Activated CD8-positive, alpha-beta memory T cell treated with anti-CD3 and anti-CD28 coated beads, Interleukin-2, amount 50 U/mL, for 4 hours (primary cell): ENCODE results near the gene PSMD4.
A peak's percentile ranks its signal among the peaks of the same experiment; 100 is the strongest.
"Not testable (repeated sequence)": the region's sequence is repeated elsewhere in the genome, so short reads cannot be mapped to it uniquely, and the experiment has no call there.

Experiments
- DNase-seq: peaks from one replicate; pipeline ENCODE4 v3.0.0-alpha.2; 2020

The PSMD4 gene

DNA sequence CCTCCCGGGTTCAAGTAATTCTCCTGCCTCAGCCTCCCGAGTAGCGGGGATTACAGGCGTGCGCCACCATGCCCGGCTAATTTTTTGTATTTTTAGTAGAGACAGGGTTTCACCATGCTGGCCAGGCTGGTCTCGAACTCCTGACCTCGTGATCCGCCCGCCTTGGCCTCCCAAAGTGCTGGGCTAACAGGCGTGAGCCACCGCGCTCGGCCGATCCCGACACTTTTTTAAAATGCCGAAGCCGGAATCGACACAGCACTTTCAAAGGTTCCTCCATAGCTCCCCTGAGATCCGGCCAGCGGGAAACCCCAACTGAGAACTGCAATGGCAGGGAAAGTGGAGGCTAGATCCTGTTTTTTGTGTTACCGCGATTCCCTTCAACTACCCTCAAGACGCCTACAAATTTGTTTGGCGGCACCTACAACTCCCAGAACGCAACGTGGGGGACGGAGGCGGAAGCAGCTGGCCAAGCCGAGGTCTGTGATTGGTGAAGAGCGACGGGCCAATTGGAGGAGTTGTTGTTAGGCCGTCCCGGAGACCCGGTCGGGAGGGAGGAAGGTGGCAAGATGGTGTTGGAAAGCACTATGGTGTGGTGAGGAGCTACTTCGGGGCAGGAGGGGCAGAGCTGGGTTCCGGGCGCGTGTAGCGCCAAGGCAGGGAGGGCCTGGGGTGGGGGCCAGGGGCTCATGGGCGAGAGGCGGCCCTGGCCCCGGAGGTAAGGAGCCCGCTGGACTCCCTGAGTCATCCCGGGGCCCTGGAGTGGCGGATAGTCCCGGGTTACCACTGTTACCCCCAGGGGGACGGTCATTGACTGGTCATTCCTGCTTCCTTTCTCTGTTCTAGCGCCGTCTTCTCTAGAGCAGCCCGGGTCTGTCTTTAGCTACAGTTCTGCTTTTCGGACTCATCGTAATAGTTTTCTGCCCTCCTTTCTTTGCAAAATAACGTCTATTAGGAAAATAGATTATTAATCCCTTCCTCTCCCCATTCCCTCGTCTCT is at the start of gene PSMD4:
PSMD4 (plus strand) TSS at position 518 of the 997 bp plus-strand sequence; CDS start at position 567, 49 bp downstream.
- DNase-seq, result peak; percentile 92

GRCh38 chr1:151205381-151205965 is 49.1 kb upstream of the PSMD4 start:
- DNase-seq, result not testable (repeated sequence)

DNA sequence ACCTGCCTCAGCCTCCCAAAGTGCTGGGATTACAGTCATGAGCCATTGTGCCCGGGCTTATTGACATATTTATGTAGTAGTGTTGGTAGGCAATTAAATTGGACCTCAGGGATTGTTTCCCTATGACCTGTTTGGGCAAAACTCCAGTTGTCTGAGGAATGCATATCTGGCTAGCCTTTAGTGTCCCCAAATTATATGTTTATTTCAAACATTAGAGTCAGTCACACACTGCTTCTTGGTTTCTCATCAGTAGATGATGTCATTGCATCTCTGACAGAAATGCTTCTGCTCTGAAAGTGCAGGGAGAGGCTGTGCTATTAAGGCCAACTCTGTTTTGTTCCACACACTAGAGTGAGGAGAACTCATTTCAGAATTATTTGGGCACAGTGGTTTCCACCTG is 43.7 kb upstream of the PSMD4 start:
- DNase-seq, result no peak

- no peak for DNase-seq
These were observed 42.4 kb upstream of the PSMD4 start for GRCh38 chr1:151211972-151212705.

GRCh38 chr1:151213560-151213959 is 41.0 kb upstream of the PSMD4 start:
- no peak for DNase-seq

DNA sequence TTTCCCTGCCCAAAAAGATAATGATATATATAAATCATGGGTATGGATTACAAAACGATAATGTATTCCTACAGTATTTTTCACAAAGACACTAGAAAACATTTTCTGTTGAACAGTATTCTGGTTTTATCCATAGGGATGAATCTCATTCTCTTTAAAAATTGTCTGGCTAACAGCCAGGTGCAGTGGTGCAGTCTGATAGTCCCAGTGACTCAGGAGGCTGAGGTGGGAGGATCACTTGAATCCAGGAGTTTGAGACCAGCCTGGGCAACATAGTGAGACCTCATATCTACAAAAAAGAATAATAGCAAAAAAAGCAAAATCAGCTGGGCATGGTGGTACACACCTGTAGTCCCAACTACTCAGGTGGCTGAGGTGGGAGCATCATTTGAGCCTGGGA is 32.9 kb upstream of the PSMD4 start:
- no peak for DNase-seq

- DNase-seq, result no peak
These were observed 32.4 kb upstream of the PSMD4 start for GRCh38 chr1:151222130-151222529.

DNA sequence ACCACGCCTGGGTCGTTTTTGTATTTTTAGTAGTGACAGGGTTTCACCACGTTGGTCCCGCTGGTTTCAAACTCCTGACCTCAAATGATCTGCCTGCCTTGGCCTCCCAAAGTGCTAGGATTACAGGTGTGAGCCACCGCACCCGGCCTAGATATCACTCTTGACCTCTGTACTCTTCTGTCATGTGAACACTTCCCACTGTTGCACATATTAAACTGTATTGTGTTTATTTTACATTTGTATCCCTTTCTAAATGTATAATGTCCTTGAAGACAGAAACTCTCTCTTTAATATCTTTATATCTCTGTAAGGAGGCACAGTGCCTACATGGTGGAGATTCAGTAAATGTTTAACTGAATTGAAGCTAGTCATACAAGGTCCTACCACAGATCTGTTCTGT is 19.3 kb upstream of the PSMD4 start:
- no peak for DNase-seq

GRCh38 chr1:151237678-151238466 is 16.7 kb upstream of the PSMD4 start:
- no peak for DNase-seq

DNA sequence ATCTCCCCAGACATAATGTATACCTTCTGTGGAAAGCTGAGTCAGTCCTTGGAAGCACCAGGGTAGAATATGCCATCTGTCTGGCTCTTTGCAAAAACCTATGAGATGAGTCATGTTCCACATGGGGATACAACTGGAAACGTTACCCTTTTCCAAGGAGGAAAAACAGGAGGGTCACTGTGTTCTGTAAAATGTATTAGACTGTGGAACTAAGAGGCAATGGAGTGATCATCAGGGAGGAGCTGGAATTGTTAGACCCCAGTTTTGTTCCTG is 16.1 kb upstream of the PSMD4 start:
- no peak for DNase-seq

DNA sequence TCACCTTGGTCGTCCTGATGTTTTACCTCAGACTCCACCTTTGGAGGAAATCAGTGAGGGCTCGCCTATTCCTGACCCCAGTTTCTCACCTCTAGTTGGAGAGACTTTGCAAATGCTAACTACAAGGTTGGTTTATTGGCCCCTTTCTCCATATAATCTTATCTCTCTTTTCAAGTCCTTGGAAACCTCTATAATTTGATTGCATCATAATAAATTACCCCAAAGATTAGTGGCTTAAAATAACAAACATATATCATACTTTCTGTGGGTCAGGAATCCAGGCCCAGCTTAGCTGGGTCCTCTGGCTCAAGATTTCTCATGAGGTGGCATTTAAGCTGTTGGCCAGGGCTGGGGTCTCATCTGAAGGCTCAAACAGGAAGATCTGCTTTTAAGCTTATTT is 12.1 kb upstream of the PSMD4 start:
- no peak for DNase-seq

DNA sequence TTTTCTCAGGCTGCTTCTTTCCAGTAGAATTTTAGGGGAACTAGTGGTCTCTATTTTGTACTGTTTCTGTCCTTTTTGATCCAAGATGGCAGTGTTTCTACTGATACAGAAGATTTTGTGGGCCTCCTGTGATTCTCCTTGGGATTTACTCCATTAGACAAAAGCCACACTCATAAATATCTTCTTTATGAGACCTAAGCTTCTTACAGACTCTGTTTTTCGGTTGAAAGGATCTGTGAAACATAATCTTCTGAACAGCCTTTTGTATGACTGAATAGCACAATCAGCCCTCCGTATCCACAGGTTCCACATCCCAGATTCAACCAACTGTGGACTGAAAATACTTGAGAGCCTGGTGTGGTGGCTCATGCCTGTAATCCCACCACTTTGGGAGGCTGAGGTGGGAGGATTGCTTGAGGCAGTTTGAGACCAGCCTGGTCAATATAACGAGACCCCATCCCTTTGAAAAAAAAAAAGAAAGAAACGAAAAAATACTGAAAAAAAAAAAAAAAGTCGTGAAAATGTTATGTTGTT is 10.8 kb upstream of the PSMD4 start:
- no peak for DNase-seq

DNA sequence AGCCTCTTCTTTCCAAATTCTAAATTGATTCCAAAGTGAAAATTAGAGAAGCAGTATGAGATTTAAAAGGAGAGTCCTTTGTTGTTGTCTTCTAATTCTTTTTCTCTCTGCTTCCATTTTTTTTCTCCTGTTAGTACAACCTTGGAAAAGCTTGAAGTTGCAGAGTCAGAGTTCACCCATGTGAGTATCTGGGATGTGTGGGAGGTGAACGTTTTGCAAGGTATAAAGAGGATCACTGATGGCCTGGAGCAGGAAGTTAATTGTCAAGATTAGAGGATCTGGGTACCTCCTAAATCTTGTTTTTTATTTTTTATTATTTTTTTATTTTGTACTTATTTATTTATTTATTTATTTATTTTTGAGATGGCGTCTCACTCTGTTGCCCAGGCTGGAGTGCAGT is 7.7 kb upstream of the PSMD4 start:
- DNase-seq, result no peak

- DNase-seq, result peak; percentile 57
These were observed 2.7 kb upstream of the PSMD4 start for GRCh38 chr1:151251656-151252470.

DNA sequence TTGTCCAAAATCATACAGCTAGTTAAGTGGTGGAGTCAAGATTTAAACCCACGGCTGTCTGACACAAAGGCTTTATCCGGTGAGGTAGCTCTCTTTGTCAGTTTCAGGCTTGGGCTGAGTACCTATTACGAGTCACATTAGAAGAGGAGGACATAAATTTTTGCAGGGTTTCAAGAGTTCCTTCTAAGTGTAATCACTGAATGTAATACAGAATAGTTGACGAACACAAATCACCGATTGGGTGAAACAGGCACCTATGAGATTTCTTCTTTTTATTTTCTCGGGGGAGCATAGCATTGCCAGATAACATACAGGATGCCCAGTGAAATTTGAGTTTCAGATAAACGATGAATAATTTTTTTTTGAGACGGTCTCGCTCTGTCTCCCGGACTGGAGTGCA is 847 bp downstream of the PSMD4 start:
- DNase-seq, result no peak

DNA sequence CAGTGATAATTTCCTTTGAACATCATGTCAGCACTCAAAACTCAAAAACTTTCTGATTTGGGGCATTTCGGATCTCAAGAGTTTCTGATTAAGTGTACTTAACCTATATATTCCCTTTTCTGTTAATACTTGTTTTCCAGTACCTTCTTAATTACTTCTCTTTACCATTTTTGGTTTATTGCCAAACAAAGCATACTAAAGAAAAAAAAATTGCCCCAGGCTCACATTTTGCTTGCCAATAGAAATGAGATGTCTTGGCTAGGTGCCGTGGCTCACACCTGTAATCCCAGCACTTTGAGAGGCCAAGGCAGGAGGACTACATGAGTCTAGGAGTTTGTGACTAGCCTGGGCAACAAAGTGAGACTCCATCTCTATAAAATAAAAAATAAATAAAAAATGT is 4.8 kb downstream of the PSMD4 start:
- no peak for DNase-seq

GRCh38 chr1:151265446-151266236 is 11.1 kb downstream of the PSMD4 start:
- no peak for DNase-seq

- DNase-seq, result no peak
These were observed 11.8 kb downstream of the PSMD4 start for GRCh38 chr1:151266315-151266714.

- no peak for DNase-seq
These were observed 12.3 kb downstream of the PSMD4 start for GRCh38 chr1:151266821-151267220.

GRCh38 chr1:151267760-151268159 is 13.2 kb downstream of the PSMD4 start:
- no peak for DNase-seq

GRCh38 chr1:151273924-151274466 is 19.5 kb downstream of the PSMD4 start:
- no peak for DNase-seq
